ENCODE data around the gene UBAP1L. TPM values are rescaled to one million over a fixed set of nuclear protein-coding genes. Genes with fewer than 3 reads are reported as not detected.

Gene UBAP1L
- total RNA-seq, 1 donor from 2014 or later: 4.9 TPM

GRCh38 chr15:65062061-65062460 is 52.9 kb downstream of the UBAP1L start:
- ATAC-seq (no peak), DNase-seq (no peak)
- Histone ChIP-seq H3K9me3 (no peaks in the 10 kb centered on the region), H3K4me1 (peaks cover 6% of the 10 kb centered on the region), H3K36me3 (peaks cover 4% of the 10 kb centered on the region), H3K27ac (no peak overlapping the region), H3K4me3 (no peak overlapping the region), H3K27me3 (peaks cover 11% of the 10 kb centered on the region)
- TF ChIP-seq, protein P1, sequence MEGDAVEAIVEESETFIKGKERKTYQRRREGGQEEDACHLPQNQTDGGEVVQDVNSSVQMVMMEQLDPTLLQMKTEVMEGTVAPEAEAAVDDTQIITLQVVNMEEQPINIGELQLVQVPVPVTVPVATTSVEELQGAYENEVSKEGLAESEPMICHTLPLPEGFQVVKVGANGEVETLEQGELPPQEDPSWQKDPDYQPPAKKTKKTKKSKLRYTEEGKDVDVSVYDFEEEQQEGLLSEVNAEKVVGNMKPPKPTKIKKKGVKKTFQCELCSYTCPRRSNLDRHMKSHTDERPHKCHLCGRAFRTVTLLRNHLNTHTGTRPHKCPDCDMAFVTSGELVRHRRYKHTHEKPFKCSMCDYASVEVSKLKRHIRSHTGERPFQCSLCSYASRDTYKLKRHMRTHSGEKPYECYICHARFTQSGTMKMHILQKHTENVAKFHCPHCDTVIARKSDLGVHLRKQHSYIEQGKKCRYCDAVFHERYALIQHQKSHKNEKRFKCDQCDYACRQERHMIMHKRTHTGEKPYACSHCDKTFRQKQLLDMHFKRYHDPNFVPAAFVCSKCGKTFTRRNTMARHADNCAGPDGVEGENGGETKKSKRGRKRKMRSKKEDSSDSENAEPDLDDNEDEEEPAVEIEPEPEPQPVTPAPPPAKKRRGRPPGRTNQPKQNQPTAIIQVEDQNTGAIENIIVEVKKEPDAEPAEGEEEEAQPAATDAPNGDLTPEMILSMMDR (IDR thresholded peaks at IDR 0.05): no peak
- intact Hi-C loops (cut with DNase I): no loop called here

DNA sequence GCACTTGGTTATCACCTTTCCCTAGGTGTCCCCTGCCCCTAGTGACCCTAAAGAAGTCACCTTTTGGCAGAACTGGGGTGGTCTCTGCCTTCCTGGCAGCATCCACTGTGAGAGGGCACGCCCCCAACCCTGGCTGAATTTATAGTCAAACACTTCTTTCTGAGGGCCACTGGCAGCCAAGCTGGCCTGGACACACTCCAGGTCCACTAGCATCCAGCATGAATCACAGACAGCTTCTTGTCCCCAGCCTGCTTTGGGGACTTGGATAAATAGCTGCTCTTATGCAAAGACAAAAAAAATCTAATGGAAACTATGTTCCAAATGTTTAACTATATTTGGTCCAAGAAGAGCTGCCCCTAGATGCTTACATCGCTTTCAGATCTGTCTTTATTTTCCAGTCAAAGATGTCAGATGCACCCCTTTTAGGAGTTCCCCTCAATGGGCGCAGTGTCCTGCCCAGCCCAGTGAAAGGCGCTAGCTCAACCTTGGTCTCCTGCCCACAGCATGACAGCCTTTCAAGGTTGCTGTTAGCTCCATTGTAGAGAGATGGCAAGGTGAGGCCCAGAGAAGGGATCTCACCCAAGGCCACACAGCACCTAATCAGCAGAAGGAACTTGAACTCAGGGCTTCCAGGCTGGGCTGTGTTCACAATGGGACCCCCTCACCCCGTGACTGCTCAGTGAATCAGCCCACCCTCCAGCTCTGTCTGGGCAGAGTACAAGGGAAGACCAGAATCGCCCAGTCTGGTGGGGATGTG is 54.2 kb downstream of the UBAP1L start:
- DNase-seq: no peak
- H3K27me3 ChIP-seq: no peaks in the 10 kb centered on the region
- TF ChIP-seq, protein P1 (IDR thresholded peaks at IDR 0.05): no peak
- peaks cover 6% of the 10 kb centered on the region for H3K4me1 ChIP-seq
- H3K4me3 ChIP-seq: no peak overlapping the region
- H3K9me3 ChIP-seq: no peaks in the 10 kb centered on the region
- H3K36me3 ChIP-seq: peaks cover 6% of the 10 kb centered on the region
- intact Hi-C loops (cut with DNase I): no loop called here
- peak overlapping the region; percentile 42 for H3K27ac ChIP-seq
- no peak for ATAC-seq

- TF ChIP-seq, protein P1 (IDR thresholded peaks at IDR 0.05): no peak
- no peak for DNase-seq
- no peak overlapping the region for H3K4me3 ChIP-seq
- H3K27me3 ChIP-seq: no peaks in the 10 kb centered on the region
- peaks cover 12% of the 10 kb centered on the region for H3K4me1 ChIP-seq
- H3K9me3 ChIP-seq: no peaks in the 10 kb centered on the region
- H3K36me3 ChIP-seq: peaks cover 6% of the 10 kb centered on the region
- intact Hi-C loops (cut with DNase I): no loop called here
- no peak for ATAC-seq
- peak overlapping the region; percentile 42 for H3K27ac ChIP-seq
Observed at GRCh38 chr15:65059931-65060596, 54.9 kb downstream of the UBAP1L start.

DNA sequence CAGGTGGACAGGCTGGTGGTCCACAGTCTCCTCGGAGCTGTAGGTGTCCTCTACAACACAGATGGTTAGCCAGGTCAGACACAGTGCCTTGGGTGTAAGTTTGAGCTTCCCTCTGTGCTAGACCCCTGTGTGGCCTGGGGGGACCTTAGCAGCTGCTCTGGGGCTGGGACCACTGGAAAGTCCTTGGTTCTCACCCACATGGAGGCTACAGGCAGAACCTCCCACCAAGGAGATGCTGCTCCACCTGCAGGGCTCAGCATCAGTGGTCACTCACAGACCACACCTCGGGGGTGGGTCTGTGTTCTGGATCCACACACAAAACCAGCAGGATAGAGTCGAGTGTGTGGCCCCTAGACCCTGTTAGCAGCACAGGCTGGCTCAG is 55.6 kb downstream of the UBAP1L start:
- intact Hi-C loops (cut with DNase I): no loop called here
- Histone ChIP-seq H3K27ac (no peak overlapping the region), H3K27me3 (no peaks in the 10 kb centered on the region), H3K4me3 (no peak overlapping the region), H3K9me3 (no peaks in the 10 kb centered on the region), H3K4me1 (peaks cover 18% of the 10 kb centered on the region), H3K36me3 (peaks cover 6% of the 10 kb centered on the region)
- DNase-seq (no peak), ATAC-seq (no peak)
- TF ChIP-seq, protein P1 (IDR thresholded peaks at IDR 0.05): no peak

DNA sequence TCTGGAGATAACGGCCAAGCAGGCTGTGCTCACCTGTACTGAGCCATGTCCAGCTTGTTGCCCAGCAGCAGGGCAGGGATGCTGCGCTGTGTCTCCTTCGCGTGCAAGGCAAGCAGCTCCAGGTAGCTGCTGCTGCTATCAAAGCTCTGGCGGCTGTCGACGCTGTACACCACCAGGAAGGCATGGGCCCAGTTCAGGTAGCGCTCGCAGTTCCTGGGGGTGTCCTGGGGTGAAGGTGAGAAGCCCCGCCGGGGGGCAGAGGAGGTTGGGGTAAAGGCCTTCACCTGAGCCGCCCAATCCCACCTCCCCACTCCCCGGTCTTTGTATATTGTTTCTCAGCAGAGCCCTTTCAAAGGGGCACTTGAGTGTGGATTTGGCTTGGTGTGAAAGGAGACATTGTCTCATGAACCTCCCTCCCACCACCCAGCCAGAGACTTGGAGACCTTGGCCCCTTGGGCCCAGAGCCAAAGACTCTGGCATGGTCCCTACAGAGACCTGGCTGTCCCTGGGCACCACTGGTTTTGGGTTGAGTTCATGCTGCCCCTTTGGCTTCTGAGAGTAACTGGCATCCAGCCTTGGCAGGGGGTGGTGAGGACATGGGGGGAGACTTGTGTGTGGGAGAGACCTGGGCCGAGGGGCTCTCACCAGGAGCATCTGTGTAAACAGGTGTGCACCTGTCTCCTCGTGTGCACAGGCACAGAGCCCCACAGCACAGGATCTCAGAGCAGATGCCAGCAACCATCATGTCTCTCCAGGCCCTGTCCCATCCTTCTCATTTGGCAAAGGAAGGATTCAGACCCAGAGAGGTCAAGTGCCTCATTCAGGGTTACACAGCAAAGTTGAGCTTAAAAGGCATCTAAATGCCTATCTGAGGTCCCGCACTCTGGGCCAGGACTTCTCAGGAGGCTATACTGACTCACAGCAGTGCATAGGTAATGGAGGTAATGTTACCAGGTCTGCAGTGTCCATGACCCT is 56.3 kb downstream of the UBAP1L start:
- H3K9me3 ChIP-seq: no peaks in the 10 kb centered on the region
- no peak overlapping the region for H3K4me3 ChIP-seq
- intact Hi-C loops (cut with DNase I): no loop called here
- TF ChIP-seq, protein P1 (IDR thresholded peaks at IDR 0.05): no peak
- ATAC-seq (no peak), DNase-seq (no peak)
- peaks cover 18% of the 10 kb centered on the region for H3K4me1 ChIP-seq
- no peaks in the 10 kb centered on the region for H3K27me3 ChIP-seq
- no peak overlapping the region for H3K27ac ChIP-seq
- H3K36me3 ChIP-seq: peaks cover 6% of the 10 kb centered on the region

Measured in upper lobe of right lung (tissue), 1 donor.